Measurements from ENCODE around the gene MS4A13. TPM values are rescaled to one million over a fixed set of nuclear protein-coding genes. Genes with fewer than 3 reads are reported as not detected.

MS4A13 gene
- total RNA-seq, 1 experiment from 2014 or later = not detected

DNA sequence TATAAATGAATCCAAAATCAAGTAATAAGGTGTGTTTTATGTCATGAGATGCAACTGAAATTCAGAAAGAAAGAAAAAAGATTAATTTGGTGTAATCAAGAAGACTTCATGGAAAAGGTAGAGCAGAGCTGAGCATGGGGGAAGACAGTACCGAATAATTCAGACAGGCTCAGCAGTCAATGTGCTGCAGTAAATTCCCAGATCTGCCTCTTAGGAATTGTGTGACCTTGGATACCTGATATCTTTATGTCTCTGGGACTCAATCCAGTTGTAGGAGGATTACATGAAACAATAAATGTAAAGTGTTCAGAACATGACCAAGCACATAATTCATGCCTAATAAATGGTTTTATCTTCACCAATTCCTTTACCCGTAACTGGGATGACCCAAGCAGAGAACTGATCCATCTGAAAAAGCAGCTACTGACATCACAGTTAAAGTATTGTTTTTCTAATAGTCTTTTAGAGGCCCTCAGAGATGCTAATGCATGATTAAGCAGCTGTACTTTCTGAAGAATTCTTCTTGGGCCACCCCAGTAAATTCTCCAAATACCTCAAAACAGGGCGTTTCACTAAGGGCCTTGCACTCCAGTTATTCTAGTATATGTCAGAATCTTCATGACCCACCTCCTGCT is 14.8 kb upstream of the MS4A13 start:
- Histone ChIP-seq H4K5ac (ENCODE audit: insufficient read length, low read depth, low read length) (no peak overlapping the region), H3T11ph (ENCODE audit: low read length) (no peak overlapping the region), H4K20me1 (ENCODE audit: control insufficient read depth, insufficient read depth, insufficient read length) (no peaks in the 10 kb centered on the region), H2BK15ac (ENCODE audit: low read depth, low read length) (no peak overlapping the region), H2AK5ac (ENCODE audit: insufficient read length, low read length) (no peak overlapping the region), H3K4me2 (ENCODE audit: insufficient read depth, insufficient read length, low read length) (peak overlapping the region; percentile 17), H2BK12ac (ENCODE audit: insufficient read length, low read depth, low read length) (no peak overlapping the region), H4K8ac (replicated peaks; ENCODE audit: insufficient read length, low read depth, low read length) (no peak overlapping the region), H2BK5ac (ENCODE audit: insufficient read length, low read length) (peak overlapping the region; percentile 69), H3K79me2 (ENCODE audit: insufficient read depth, low read length) (no peaks in the 10 kb centered on the region), H3K23me2 (ENCODE audit: insufficient read length, low read depth, low read length, poor library complexity, severe bottlenecking) (no peaks in the 10 kb centered on the region), H3K79me1 (ENCODE audit: insufficient read depth, low read depth, low read length, poor library complexity, severe bottlenecking) (no peaks in the 10 kb centered on the region), H2BK120ac (ENCODE audit: low read depth, low read length, poor library complexity, severe bottlenecking) (peak overlapping the region; percentile 69), H3K27ac (ENCODE audit: insufficient read length, low read depth, low read length) (peak overlapping the region; percentile 97), H3K56ac (ENCODE audit: insufficient read length, low read depth, low read length) (no peak overlapping the region), H3K14ac (ENCODE audit: insufficient read depth, low read length) (no peak overlapping the region), H3K18ac (ENCODE audit: insufficient read length, low read depth, low read length) (no peak overlapping the region), H3K4me1 (ENCODE audit: insufficient read depth, low read length) (peaks cover 3% of the 10 kb centered on the region; the same call in 1 of the 2 replicates), H3K9me3 (ENCODE audit: control insufficient read depth, low read depth, low read length) (no peaks in the 10 kb centered on the region), H2AFZ (ENCODE audit: low read length) (no peak overlapping the region), H3K4ac (ENCODE audit: low read depth, low read length) (no peak overlapping the region), H3K9ac (ENCODE audit: extremely low read depth, insufficient read length, low read length) (no peak overlapping the region), H2BK20ac (ENCODE audit: low read depth, low read length, poor library complexity, severe bottlenecking) (peak overlapping the region; percentile 86), H3K23ac (ENCODE audit: insufficient read length, low read depth, low read length) (no peak overlapping the region), H4K91ac (ENCODE audit: insufficient read length, low read depth, low read length) (no peak overlapping the region), H3K27me3 (ENCODE audit: insufficient read depth, low read length) (no peaks in the 10 kb centered on the region)
- peaks cover 0 to 8% (median 5%) of the 10 kb centered on the region in 3 experiments; a peak in 4 of 7 replicates for H3K36me3 Mint-ChIP-seq (ENCODE audit: insufficient read depth in 1 of 3, low read depth in 3 of 3)
- no peak for DNase-seq
- H3K9me3 Mint-ChIP-seq = peaks cover 3 to 6% of the 10 kb centered on the region in 2 experiments; a peak in 3 of 5 replicates
- H3K4me3 Mint-ChIP-seq = no peak overlapping the region
- TF ChIP-seq CTCF (conservative IDR thresholded peaks at IDR 0.05) = no peak
- WGBS (ENCODE audit: extremely low coverage, insufficient read length, low lambda C conversion rate) = no CpG with 5 or more reads among the region's 3 CpGs
- H3K27me3 Mint-ChIP-seq (ENCODE audit: low read depth) = no peaks in the 10 kb centered on the region
- H3K27ac Mint-ChIP-seq = peak overlapping the region; percentile 90 to 98 (median 90); a peak in 6 of 7 replicates
- peaks cover 54 to 58% of the 10 kb centered on the region in 2 experiments for H3K4me1 Mint-ChIP-seq
